ENCODE results near the gene NFS1. TPM values are rescaled to one million over a fixed set of nuclear protein-coding genes. Genes with fewer than 3 reads are reported as not detected.

The NFS1 gene
- 25.5 and 31.7 TPM in 2 replicates for total RNA-seq

GRCh38 chr20:35699127-35699956, at the start of gene NFS1, which contains the start of gene ROMO1:
NFS1 (minus strand) TSS chr20:35699352; CDS start chr20:35699288, 64 bp downstream.
ROMO1 (plus strand) TSS chr20:35699405; CDS start chr20:35699633, 228 bp downstream.

GRCh38 chr20:35741892-35742740, 43.0 kb upstream of the NFS1 start, which contains the start of gene RBM39:
RBM39 (minus strand) TSS chr20:35742260; CDS start chr20:35740874, 1,386 bp downstream.

GRCh38 chr20:35664466-35665206, 34.5 kb downstream of the NFS1 start, which contains the start of the genes CPNE1 and RBM12:
CPNE1 (minus strand) TSS chr20:35664900; CDS start chr20:35632923, 31,977 bp downstream.
RBM12 (minus strand) TSS chr20:35664900; CDS start chr20:35655322, 9,578 bp downstream.

Small RNA genes within 50 kb of the gene (small RNA-seq; reads per million reads assigned to genes)
- not detected for gene RNU6-759P

Other genes starting within 250 kb of the NFS1 start
- 13.9 and 16.1 TPM in 2 replicates for gene CEP250, start 243.8 kb downstream of the NFS1 start, total RNA-seq
- gene C20orf173, start 169.7 kb downstream of the NFS1 start, total RNA-seq = not detected in 2 replicates
- 382 and 490 TPM in 2 replicates for gene ERGIC3, start 157.3 kb downstream of the NFS1 start, total RNA-seq
- gene SPAG4, start 83.5 kb downstream of the NFS1 start, total RNA-seq = 2.7 and 12.2 TPM in 2 replicates
- gene CPNE1, start 34.5 kb downstream of the NFS1 start, total RNA-seq = 203 and 293 TPM in 2 replicates
- gene RBM12, start 34.5 kb downstream of the NFS1 start, total RNA-seq = 52.2 and 67.7 TPM in 2 replicates
- gene ROMO1, start 53 bp upstream of the NFS1 start, total RNA-seq = 148 and 264 TPM in 2 replicates
- gene RBM39, start 42.9 kb upstream of the NFS1 start, total RNA-seq = 240 and 475 TPM in 2 replicates
- 29.1 and 29.3 TPM in 2 replicates for gene PHF20, start 72.7 kb upstream of the NFS1 start, total RNA-seq